Measurements from ENCODE around the gene KIDINS220.
A peak's percentile ranks its signal among the peaks of the same experiment; 100 is the strongest.

Gene KIDINS220

GRCh38 chr2:8836971-8837794 lies at the start of gene KIDINS220:
Gene KIDINS220, minus strand, starts transcription at chr2:8837613. Its CDS starts 10,520 bp downstream, at chr2:8827093.
- DNase-seq: peak; percentile 91

GRCh38 chr2:8886876-8887275 lies 49.5 kb upstream of the KIDINS220 start:
- DNase-seq: no peak

- no peak for DNase-seq
These were observed 48.7 kb upstream of the KIDINS220 start for GRCh38 chr2:8886202-8886518.

- no peak for DNase-seq
These were observed 48.2 kb upstream of the KIDINS220 start for GRCh38 chr2:8885449-8886201.

DNA sequence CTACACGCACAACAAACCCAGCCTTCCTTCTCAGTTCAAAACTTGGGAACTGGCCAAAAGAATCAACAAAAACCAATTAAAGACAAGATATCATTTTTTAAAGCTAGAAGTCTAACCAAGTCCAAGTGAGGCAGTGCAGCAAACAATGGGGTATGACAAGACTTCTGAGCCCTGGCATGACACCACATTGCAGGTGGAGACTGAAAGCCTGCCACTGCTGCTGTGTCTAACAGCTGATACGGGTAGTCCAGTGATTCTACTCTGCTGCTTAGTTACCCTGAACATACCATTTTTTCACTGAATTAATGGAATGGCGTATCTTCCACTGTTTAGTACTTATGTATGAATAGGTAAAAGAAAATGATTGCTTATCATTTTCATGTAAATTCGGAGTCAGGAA lies 47.4 kb upstream of the KIDINS220 start:
- DNase-seq: no peak

DNA sequence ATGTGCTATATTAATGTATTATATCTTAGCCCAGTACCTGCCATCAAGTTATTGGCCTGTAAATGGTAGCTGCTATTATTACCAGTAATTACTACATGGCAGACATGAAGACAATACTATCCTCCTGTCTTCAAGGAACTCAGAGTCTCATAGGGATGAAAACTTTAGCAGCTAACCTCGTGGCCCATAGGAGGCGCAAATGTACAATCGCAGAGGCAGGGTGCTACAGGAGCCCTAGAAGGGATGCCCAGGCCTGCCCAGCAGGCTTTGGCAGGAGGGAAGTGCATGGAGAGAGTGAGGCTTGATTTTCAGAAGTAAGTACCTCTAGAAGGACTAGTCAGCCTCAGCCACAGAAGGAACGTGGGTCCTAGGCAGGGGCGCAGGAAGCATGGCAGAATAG lies 44.7 kb upstream of the KIDINS220 start:
- DNase-seq: no peak

DNA sequence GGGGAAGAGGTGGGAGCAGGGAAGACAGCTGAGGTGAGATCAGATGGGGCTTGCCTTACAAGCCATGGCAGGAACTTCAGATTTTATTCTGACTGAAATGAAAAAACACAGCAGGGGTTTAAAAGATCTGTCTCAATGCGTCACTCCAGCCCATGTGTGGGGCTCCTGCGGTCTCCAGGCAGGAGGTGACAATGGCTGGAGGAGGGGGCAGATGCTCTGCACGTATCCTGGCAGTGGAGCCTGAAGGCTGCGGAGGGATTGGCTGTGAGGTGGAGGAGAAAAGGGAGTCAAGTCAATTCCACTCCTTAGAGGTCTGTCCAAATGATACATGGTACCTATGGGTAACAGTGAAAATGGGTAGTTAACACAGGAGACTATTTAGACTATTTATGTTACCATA lies 40.5 kb upstream of the KIDINS220 start:
- DNase-seq: no peak

- no peak for DNase-seq
These were observed 39.9 kb upstream of the KIDINS220 start for GRCh38 chr2:8877332-8877731.

DNA sequence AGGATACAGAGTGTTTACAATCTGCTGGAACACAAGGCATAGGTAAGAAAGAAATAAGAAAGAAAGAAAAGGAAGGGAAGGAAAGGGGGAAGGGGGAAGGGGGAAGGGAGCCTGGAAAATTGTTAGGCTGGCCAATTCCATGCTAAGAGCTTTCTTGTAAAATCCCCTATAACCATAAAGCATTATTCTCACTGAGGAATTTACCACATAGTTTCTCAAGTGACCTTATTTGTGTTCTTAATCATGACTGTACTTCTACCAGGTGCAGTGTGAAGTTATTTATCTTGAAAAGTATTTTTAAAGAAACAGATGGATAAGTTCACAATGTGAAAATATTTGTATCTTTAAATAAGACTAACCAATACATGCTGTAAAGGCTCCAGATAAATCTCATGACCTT lies 39.2 kb upstream of the KIDINS220 start:
- no peak for DNase-seq

- peak; percentile 14 for DNase-seq
These were observed 35.5 kb upstream of the KIDINS220 start for GRCh38 chr2:8872821-8873432.

- no peak for DNase-seq
These were observed 33.0 kb upstream of the KIDINS220 start for GRCh38 chr2:8870441-8870840.

DNA sequence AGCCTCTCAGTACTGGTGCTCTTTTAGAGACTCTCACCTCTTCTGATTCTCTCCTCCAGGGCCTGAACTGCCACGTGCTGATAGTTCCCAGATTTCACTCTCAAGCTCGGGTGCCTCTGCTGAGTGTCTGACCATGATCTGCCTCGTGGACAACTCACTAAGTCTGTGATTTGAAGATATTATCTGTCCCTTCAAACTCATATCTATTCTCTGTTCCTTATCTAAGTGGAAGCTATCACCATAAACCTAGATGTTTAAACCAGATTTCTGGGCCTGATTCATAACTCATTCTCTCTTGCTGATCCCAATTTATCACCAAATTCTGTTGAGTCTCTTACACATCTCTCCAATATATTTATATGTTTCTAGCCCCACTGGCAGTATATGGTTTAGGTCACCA lies 29.9 kb upstream of the KIDINS220 start:
- DNase-seq: no peak

GRCh38 chr2:8863331-8863953 lies 26.0 kb upstream of the KIDINS220 start:
- no peak for DNase-seq

DNA sequence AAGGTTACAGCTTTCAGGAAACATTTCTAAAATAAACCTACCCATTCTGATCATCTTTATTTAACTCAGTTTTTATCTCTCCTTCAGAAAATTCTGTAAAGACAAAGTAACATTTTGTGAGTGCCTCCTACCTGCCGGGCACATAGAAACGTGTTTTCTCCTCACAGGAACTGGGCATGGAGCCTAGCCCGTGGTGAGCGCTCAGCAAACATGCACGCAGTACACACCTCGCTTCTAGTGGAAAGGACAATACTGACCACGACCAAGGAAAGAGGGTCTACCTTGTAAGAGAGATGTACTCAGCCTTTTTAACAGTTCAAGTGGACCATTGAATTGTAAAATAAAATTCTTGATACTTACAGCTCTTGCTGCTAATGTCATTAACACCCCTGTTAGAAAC lies 24.8 kb upstream of the KIDINS220 start:
- no peak for DNase-seq

DNA sequence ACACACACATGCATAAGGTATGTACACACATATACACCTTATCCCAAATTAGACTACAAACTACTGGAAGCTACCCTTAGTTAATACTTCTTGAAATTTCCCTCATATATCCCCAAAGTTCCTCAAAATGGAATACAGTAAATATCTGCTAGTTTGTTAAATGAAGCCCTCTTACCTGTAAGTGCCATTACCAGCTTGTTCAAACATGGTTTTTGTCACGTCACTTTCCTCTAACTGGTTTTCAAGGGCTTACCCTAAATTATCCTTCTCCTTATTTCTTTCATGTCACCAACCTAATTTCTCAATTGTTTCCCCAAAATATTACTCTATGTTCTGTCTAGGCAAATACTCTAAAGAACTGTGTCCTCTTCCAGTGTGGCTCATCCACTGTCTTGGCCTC lies 24.4 kb upstream of the KIDINS220 start:
- DNase-seq: no peak

DNA sequence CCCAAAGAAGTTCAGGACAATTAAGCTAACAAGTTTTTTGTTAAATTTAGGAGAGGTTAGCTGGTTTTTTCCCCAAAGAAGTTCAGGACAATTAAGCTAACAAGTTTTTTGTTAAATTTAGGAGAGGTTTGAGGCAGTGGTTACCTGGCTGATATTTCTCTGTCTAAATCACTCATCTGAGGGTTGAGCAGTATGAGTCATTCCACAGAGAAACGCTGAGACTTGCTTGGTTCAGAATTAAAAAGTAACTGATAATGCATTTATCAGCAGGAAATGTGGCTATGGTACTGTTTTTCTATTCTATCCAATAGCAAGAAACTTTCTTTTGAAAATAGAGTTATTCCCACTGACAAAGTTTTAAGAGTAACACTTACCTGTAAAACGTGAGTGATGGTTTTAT lies 22.8 kb upstream of the KIDINS220 start:
- no peak for DNase-seq

DNA sequence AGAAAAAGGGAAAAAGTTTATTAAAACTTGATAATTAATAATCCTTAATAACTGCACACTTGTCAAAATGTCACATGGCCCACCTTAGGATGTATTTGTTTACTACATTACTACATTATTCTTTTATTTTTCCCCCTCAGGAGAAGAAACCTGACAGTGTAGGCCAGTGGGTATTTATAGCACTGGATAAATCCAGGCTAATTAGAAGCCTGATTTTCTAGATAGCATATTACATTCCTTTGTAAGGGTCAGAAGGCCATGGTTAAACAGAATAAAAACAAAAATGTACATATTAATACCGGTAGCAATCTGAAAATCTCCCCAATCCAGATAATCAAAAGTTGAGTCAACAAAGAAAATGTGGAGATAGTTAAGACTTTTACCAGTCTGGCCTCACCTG lies 21.5 kb upstream of the KIDINS220 start:
- DNase-seq: no peak

- no peak for DNase-seq
These were observed 20.9 kb upstream of the KIDINS220 start for GRCh38 chr2:8858264-8858663.

- no peak for DNase-seq
These were observed 20.3 kb upstream of the KIDINS220 start for GRCh38 chr2:8857709-8858108.

DNA sequence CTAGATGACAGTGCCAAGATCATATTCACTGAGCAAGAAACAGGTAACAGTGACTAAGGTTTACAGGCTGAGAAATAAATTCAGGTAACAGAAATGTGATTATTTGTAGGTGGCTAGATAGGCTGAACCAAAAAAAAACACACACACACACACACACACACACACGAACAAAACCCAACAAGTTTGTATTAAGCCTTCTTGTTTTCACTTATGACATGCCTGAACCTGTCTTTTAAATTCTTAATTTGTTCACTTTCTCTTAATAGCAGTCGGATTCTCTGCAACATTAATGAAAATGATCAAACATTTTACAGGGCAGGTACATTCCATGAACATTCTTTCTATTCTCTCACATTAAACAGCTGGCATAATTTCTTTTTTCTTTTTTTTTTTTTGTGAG lies 18.8 kb upstream of the KIDINS220 start:
- DNase-seq: no peak

GRCh38 chr2:8855010-8855409 lies 17.6 kb upstream of the KIDINS220 start:
- no peak for DNase-seq

DNA sequence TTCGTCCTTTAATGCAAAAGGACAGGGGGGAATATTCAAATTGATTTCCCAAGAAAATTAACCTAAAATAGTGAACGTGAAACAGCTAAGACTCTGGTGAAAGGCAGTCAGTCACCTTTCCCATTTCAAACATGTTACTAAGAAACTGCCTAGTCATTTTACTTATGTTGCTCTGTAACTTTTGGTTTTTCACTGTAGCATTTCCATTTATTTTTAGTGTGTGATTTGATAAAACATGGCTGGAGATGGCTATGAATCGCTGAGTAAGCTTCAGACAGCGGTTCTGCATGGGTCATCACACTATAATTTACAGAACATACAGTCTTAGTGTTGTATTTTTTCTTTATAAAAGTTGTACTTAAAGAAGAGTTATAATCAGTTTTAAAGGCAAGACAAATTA lies 16.0 kb upstream of the KIDINS220 start:
- no peak for DNase-seq

DNA sequence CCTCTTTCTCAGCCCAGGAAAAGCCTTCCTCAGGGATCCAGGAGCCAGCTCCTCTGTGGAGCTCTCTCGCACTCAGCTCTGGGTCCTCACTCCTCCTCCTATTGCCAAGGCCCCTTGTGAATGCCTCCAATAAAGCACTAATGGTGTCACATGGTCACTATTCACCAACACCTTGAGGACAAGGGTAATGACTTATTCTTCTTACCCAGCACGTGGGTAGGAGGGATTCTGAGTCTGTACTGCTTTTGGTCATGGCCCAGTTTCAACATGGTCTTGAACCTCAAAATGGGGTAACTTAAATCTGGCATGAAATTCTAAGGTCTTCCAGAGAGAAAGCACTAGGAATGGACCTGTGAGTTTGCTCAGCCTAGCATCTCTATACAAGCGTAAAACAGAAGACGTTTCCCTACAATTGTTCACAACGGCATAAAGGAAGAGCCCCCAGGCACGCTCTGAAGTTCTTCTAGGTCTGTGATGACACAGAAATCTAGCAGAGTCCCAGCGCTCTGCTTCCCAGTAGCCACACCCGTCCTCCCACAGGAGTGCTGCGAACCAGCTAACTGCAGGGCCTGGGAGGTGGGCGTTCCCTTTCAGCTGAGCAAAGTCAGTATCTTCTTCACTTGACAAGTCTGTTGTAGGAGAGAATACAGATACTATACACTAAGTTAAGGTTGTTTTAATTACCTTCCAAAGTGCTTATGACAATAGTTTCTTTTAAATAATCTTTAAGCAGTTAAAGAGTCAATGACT lies 14.6 kb upstream of the KIDINS220 start:
- DNase-seq: no peak

Data from CD4-positive, alpha-beta T cell treated with Interleukin-17A for 1 hour (primary cell).